ENCODE results near the gene B4GALT2.

Gene B4GALT2

GRCh38 chr1:43938892-43939587 is 40.0 kb upstream of the B4GALT2 start:
- H3K27ac ChIP-seq (ENCODE audit: low read length), result no peak overlapping the region
- H3K9ac ChIP-seq (ENCODE audit: low read depth, low read length), result no peak overlapping the region
- ATAC-seq (ENCODE audit: insufficient read depth, low read depth) (no peak), DNase-seq (no peak)
- no peak for TF ChIP-seq EZH2 (IDR thresholded peaks at IDR 0.05; ENCODE audit: borderline replicate concordance, low read depth, low read length, severe bottlenecking)
- TF ChIP-seq CTCF (IDR thresholded peaks at IDR 0.05; ENCODE audit: borderline replicate concordance, extremely low read depth, low read length, poor library complexity, severe bottlenecking), result no peak
- no peaks in the 10 kb centered on the region for H3K9me3 ChIP-seq (ENCODE audit: insufficient read depth, low read length, severe bottlenecking)
- H4K20me1 ChIP-seq (ENCODE audit: insufficient read depth, low read length), result no peaks in the 10 kb centered on the region
- H2AFZ ChIP-seq (ENCODE audit: low read depth, low read length), result no peak overlapping the region
- H3K27me3 ChIP-seq (ENCODE audit: insufficient read depth, low read length, poor library complexity), result no peaks in the 10 kb centered on the region
- no peaks in the 10 kb centered on the region for H3K36me3 ChIP-seq (ENCODE audit: insufficient read depth, low read length)
- no peak overlapping the region for H3K4me3 ChIP-seq (ENCODE audit: low read depth in 1 of 2, low read length in 2 of 2)
- no peaks in the 10 kb centered on the region for H3K4me1 ChIP-seq (ENCODE audit: insufficient read depth, low read length)
- H3K79me2 ChIP-seq (ENCODE audit: insufficient read depth, low read length), result no peaks in the 10 kb centered on the region
- no peak overlapping the region for H3K4me2 ChIP-seq (ENCODE audit: insufficient read depth, low read length)

- Histone ChIP-seq H3K79me2 (ENCODE audit: insufficient read depth, low read length) (peaks cover 26% of the 10 kb centered on the region), H3K9me3 (ENCODE audit: insufficient read depth, low read length, severe bottlenecking) (no peaks in the 10 kb centered on the region), H3K4me3 (ENCODE audit: low read depth in 1 of 2, low read length in 2 of 2) (no peak overlapping the region), H4K20me1 (ENCODE audit: insufficient read depth, low read length) (no peaks in the 10 kb centered on the region), H3K4me2 (ENCODE audit: insufficient read depth, low read length) (no peak overlapping the region), H2AFZ (ENCODE audit: low read depth, low read length) (no peak overlapping the region), H3K9ac (ENCODE audit: low read depth, low read length) (no peak overlapping the region), H3K36me3 (ENCODE audit: insufficient read depth, low read length) (no peaks in the 10 kb centered on the region; the same call in 1 of the 2 replicates), H3K4me1 (ENCODE audit: insufficient read depth, low read length) (peaks cover 23% of the 10 kb centered on the region), H3K27me3 (ENCODE audit: insufficient read depth, low read length, poor library complexity) (no peaks in the 10 kb centered on the region), H3K27ac (ENCODE audit: low read length) (no peak overlapping the region)
- no peak for DNase-seq
- TF ChIP-seq EZH2 (IDR thresholded peaks at IDR 0.05; ENCODE audit: borderline replicate concordance, low read depth, low read length, severe bottlenecking) (no peak), CTCF (IDR thresholded peaks at IDR 0.05; ENCODE audit: borderline replicate concordance, extremely low read depth, low read length, poor library complexity, severe bottlenecking) (no peak)
- ATAC-seq (ENCODE audit: insufficient read depth, low read depth), result no peak
Observed at GRCh38 chr1:43942411-43942810, 36.6 kb upstream of the B4GALT2 start.

GRCh38 chr1:43944860-43945259 is 34.1 kb upstream of the B4GALT2 start:
- peaks cover 16% of the 10 kb centered on the region for H4K20me1 ChIP-seq (ENCODE audit: insufficient read depth, low read length)
- H3K27me3 ChIP-seq (ENCODE audit: insufficient read depth, low read length, poor library complexity), result no peaks in the 10 kb centered on the region
- H3K4me2 ChIP-seq (ENCODE audit: insufficient read depth, low read length), result peak overlapping the region; percentile 98; the same call in 1 of the 2 replicates
- no peaks in the 10 kb centered on the region for H3K9me3 ChIP-seq (ENCODE audit: insufficient read depth, low read length, severe bottlenecking)
- peaks cover 39% of the 10 kb centered on the region for H3K4me1 ChIP-seq (ENCODE audit: insufficient read depth, low read length)
- ATAC-seq (ENCODE audit: insufficient read depth, low read depth) (no peak), DNase-seq (no peak)
- peaks cover 41% of the 10 kb centered on the region for H3K79me2 ChIP-seq (ENCODE audit: insufficient read depth, low read length)
- no peak overlapping the region for H2AFZ ChIP-seq (ENCODE audit: low read depth, low read length)
- peaks cover 10% of the 10 kb centered on the region for H3K36me3 ChIP-seq (ENCODE audit: insufficient read depth, low read length)
- peak overlapping the region in 1 of 2 experiments; percentile 5; a peak in 1 of 4 replicates for H3K4me3 ChIP-seq (ENCODE audit: low read depth in 1 of 2, low read length in 2 of 2)
- no peak for TF ChIP-seq EZH2 (IDR thresholded peaks at IDR 0.05; ENCODE audit: borderline replicate concordance, low read depth, low read length, severe bottlenecking)
- no peak for TF ChIP-seq CTCF (IDR thresholded peaks at IDR 0.05; ENCODE audit: borderline replicate concordance, extremely low read depth, low read length, poor library complexity, severe bottlenecking)
- no peak overlapping the region for H3K9ac ChIP-seq (ENCODE audit: low read depth, low read length)
- H3K27ac ChIP-seq (ENCODE audit: low read length), result no peak overlapping the region

Measured in DND-41 (cell line).